GM21786 (cell line): ENCODE measurements around the gene CRB3.
"Not testable (repeated sequence)": the region's sequence is repeated elsewhere in the genome, so short reads cannot be mapped to it uniquely, and the experiment has no call there.

Experiments used
- ATAC-seq: cut with Tn5 transposase; IDR thresholded peaks from one replicate; pipeline ENCODE4 v1.9.1; 2021; ENCODE audit not compliant: unreplicated experiment

Gene CRB3, protein sequence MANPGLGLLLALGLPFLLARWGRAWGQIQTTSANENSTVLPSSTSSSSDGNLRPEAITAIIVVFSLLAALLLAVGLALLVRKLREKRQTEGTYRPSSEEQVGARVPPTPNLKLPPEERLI

GRCh38 chr19:6464070-6464873 is at the start of gene CRB3:
TSS of gene CRB3 (plus strand) at chr19:6464271. CDS start at chr19:6464702, 431 bp downstream.
- ATAC-seq = no peak

DNA sequence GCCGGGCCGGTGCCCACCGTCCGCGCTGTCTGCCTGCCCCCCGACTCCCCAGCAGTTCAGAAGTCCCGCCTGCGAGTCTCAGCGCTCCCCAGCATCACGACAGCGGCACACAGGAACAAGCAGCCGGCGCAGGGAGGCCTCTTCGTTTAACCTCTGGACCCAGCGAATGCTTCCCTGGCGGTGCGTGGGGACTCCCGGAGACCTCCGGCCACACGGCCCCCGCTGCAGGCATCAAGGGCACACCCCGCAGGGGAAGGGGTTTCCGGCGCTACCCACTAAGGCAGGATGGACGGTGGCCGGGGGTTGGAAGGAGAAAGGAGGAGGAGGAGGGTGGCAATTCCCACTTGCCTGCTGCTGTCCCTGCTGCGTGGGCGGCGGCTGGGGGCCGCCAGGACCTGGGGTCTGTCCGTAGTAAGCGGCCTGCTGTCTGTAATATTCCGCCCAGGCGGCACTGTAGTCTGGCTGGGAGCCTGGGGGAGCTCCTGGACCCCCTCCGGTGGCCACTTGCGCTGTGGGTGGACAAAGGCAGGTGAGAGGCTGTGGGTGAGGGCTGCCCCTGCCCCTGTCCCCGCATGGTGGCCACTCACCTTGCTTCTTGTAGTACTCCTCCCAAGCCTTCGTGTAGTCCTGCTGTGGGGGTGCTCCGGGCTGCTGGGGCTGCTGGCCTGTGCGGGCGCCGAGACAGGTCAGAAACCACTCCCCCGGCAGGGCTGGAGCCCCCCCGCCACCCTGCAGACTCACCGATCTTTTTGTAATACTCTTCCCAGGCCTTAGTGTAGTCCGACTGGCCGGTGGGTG is 49.1 kb upstream of the CRB3 start:
- ATAC-seq = no peak

DNA sequence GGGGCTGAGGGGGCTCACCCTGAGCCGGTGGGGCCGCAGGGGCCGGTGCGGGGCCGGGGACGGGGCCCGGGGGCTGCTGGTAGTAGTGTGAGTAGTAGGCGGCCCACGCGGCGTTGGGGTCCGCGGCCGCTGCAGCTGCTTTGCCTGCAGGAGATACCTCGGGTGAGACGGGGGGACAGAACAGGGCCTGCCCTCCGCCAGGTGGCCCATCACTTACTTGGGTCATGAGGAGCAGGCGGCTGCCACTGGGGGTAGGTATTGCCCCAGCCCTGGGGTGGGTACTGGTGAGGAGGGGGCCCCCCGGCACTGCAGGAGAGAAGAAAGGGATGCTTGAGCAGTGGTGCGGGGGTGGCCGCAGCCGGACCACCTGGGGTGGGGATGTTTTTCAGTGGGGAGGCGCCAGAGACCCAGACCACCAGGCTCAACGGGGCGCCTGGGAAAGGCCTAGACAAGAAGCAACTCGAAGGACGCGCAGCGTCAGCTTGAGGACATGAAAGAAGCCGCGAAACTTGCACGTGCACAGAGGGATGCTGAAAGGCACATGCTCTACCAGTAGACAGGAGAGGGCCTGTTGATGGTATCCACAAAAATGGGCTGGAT is 48.4 kb upstream of the CRB3 start:
- ATAC-seq = no peak

- no peak for ATAC-seq
These were observed 47.2 kb upstream of the CRB3 start for GRCh38 chr19:6416658-6417405.

DNA sequence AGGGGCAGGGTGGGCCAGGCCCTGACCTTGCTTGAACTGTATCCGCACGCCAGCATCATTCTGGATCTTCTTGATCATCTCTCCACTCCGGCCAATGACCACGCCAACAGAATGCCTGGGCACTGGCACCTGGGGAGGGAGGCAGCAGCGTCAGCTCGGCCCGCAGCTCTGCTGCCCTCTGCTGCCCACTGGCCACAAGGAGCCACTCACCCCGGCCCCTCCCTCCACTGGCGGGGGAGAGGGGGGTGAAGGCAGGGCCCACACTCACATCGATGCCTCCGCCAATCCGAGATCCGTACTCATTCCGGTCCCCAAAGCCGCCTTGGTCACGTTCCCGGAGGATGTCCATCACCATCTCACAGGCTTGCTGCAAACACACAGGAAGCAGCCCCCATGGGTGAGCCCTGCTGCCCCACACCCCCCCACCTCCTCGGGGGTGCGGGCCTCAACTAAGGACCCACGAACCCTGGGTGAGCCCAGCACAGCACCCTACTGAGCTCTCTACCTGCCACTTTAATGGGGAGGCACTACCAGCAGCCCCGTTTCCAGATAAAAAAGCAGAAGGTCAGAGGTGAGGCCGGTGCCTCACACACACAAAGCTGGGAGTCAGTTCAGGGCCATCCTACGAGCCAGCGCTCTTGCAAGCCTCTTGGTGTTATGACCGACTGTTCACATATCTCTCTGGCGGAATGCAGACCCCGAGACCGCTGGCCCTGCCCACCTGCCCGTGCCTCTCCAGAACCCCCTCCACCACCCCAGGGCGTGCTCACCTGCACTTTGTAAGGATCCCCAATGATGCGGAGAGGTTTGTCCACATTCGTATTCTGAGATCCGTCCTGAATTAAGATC is 46.1 kb upstream of the CRB3 start:
- ATAC-seq = no peak

GRCh38 chr19:6418562-6418932 is 45.5 kb upstream of the CRB3 start:
- no peak for ATAC-seq

GRCh38 chr19:6421075-6422014 is 42.7 kb upstream of the CRB3 start:
- ATAC-seq = no peak

- no peak for ATAC-seq
These were observed 40.4 kb upstream of the CRB3 start for GRCh38 chr19:6423499-6424194.

DNA sequence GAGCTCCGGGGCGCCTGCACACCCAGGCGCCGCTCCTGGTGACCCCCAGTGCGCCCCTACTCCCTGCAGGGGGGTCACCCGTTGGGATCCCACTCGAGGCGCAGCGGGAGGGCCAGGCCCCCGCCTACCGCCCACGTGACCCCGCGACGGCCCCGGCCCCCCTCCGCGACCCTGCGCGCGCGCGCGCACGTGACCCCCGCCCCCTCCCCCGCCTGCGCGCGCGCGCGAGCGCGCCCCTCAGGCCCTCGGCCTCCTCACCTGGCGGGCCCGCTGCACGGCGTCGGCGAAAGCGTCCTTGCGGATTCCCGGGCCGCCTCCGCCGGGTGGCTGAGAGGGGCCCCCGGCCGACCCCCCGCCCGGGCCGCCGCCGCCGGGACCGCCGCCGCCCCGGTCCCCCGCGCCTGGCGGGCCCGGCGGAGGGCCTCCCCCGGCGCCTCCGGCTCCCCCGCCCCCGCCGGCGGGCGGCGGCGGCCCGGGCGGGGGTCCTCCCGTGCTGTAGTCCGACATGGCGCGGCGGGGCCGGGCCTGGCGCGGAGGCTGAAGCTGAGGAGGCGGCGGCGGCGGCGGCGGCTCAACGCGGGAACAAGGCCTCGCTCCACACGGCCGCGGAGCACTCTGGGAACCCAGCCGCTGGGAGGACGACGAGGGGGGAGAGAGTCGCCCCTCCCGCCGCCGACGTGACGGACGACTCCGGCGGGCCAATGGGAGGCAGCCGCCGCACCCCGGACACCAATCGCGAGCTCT is 39.7 kb upstream of the CRB3 start, which contains the start of gene KHSRP:
KHSRP (minus strand) TSS at position 617 of the 744 bp plus-strand sequence; CDS start at position 507, 110 bp downstream.
- ATAC-seq = no peak

- ATAC-seq = peak; percentile 83
These were observed 38.9 kb upstream of the CRB3 start for GRCh38 chr19:6424939-6425731.

- no peak for ATAC-seq
These were observed 38.1 kb upstream of the CRB3 start for GRCh38 chr19:6425732-6426620.

GRCh38 chr19:6427131-6427530 is 36.9 kb upstream of the CRB3 start:
- ATAC-seq = no peak

- not testable (repeated sequence) for ATAC-seq
These were observed 35.2 kb upstream of the CRB3 start for GRCh38 chr19:6428692-6429418.

- ATAC-seq = no peak
These were observed 34.5 kb upstream of the CRB3 start for GRCh38 chr19:6429419-6430221.
